CD14-positive monocyte (primary cell): Measurements from ENCODE around the gene UBD. TPM values are rescaled to one million over a fixed set of nuclear protein-coding genes. Genes with fewer than 3 reads are reported as not detected.

Experiments
- DNase-seq, 3 donors: peaks; one replicate each; pipeline ENCODE4 v3.0.0-alpha.2; 2011 to 2022
- H2AFZ ChIP-seq: 2 replicates; pipeline ENCODE4 v1.6.0; 2012; ENCODE audit warnings: mild to moderate bottlenecking, low read depth, low read length, inconsistent platforms; ENCODE audit not compliant: insufficient read depth, poor library complexity, severe bottlenecking
- H3K27ac ChIP-seq, 2 donors: 1 replicate in 1 of 2; 2 replicates in 1 of 2; pipeline ENCODE4 v1.5.1; 2012 to 2013; ENCODE audit warnings: low read length in 2 of 2, control low read depth in 1 of 2, inconsistent platforms in 1 of 2, low read depth in 1 of 2, mild to moderate bottlenecking in 1 of 2
- H3K27me3 ChIP-seq, 2 donors: one replicate each; pipeline versions ENCODE4 v1.6.0 to v1.6.1; 2011 to 2013; ENCODE audit warnings: low read length in 2 of 2; ENCODE audit not compliant: control insufficient read depth in 2 of 2, insufficient read depth in 2 of 2
- H3K36me3 ChIP-seq, 2 donors: replicated peaks in 1 of 2; 1 replicate in 1 of 2; 2 replicates in 1 of 2; pipeline versions ENCODE4 v1.5.1 to v1.6.1; 2012 to 2013; ENCODE audit warnings: low read length in 2 of 2, control low read depth in 1 of 2, inconsistent platforms in 1 of 2, mild to moderate bottlenecking in 1 of 2; ENCODE audit not compliant: insufficient read depth in 2 of 2, control insufficient read depth in 1 of 2
- H3K4me1 ChIP-seq, 2 donors: 1 replicate in 1 of 2; 2 replicates in 1 of 2; pipeline versions ENCODE4 v1.5.1 to v1.6.1; 2012 to 2013; ENCODE audit warnings: low read length in 2 of 2, control low read depth in 1 of 2, inconsistent platforms in 1 of 2, mild to moderate bottlenecking in 1 of 2, moderate library complexity in 1 of 2; ENCODE audit not compliant: insufficient read depth in 2 of 2, control insufficient read depth in 1 of 2
- H3K4me2 ChIP-seq: replicated peaks from 2 replicates; pipeline ENCODE3; 2012; ENCODE audit warnings: low read length, moderate library complexity, mild to moderate bottlenecking; ENCODE audit not compliant: poor library complexity, severe bottlenecking; ENCODE audit errors: extremely low read depth
- H3K4me3 ChIP-seq, 3 experiments: fragments of 200-600 bp in 1 of 3; sonication (generic) in 1 of 3; replicated peaks in 1 of 3; 1 replicate in 2 of 3; 2 replicates in 1 of 3; pipeline ENCODE4 v1.5.1; 2011 to 2013; ENCODE audit warnings: low read length in 3 of 3, mild to moderate bottlenecking in 3 of 3, control low read depth in 2 of 3, low read depth in 2 of 3, inconsistent platforms in 1 of 3, moderate library complexity in 1 of 3
- H3K79me2 ChIP-seq: 2 replicates; pipeline ENCODE4 v1.6.0; 2012; ENCODE audit warnings: mild to moderate bottlenecking, control low read depth, inconsistent platforms, low read length, moderate library complexity; ENCODE audit not compliant: insufficient read depth
- H3K9ac ChIP-seq: 2 replicates; pipeline ENCODE4 v1.6.0; 2017; ENCODE audit warnings: low read length, mild to moderate bottlenecking; ENCODE audit not compliant: insufficient read depth, poor library complexity, severe bottlenecking
- H3K9me3 ChIP-seq, 2 donors: replicated peaks in 1 of 2; 1 replicate in 1 of 2; 2 replicates in 1 of 2; pipeline versions ENCODE4 v1.5.1 to v1.6.1; 2012 to 2013; ENCODE audit warnings: low read length in 2 of 2, control low read depth in 1 of 2; ENCODE audit not compliant: control insufficient read depth in 1 of 2, insufficient read depth in 1 of 2
- H4K20me1 ChIP-seq: 2 replicates; pipeline ENCODE4 v1.6.0; 2012; ENCODE audit warnings: mild to moderate bottlenecking, low read length, control low read depth, moderate library complexity; ENCODE audit not compliant: insufficient read depth
- H3K27ac Mint-ChIP-seq, 7 donors: one replicate each; pipeline ENCODE4 v1.8.0; 2020; ENCODE audit warnings: mild to moderate bottlenecking in 7 of 7, mixed read lengths in 7 of 7, moderate library complexity in 6 of 7, inconsistent platforms in 2 of 7
- H3K27me3 Mint-ChIP-seq, 3 donors: one replicate each; pipeline ENCODE4 v1.8.0; 2021 to 2022; ENCODE audit warnings: low read depth in 3 of 3, mild to moderate bottlenecking in 3 of 3, mixed read lengths in 3 of 3, moderate library complexity in 3 of 3, inconsistent platforms in 1 of 3
- H3K36me3 Mint-ChIP-seq, 2 donors: one replicate each; pipeline ENCODE4 v1.8.0; 2020; ENCODE audit warnings: mixed read lengths in 2 of 2, inconsistent platforms in 1 of 2, mild to moderate bottlenecking in 1 of 2
- H3K4me1 Mint-ChIP-seq: one replicate; pipeline ENCODE4 v1.8.0; 2020; ENCODE audit warnings: mild to moderate bottlenecking, mixed read lengths
- H3K4me3 Mint-ChIP-seq, 2 donors: one replicate each; pipeline ENCODE4 v1.8.0; 2020; ENCODE audit warnings: mild to moderate bottlenecking in 2 of 2, mixed read lengths in 2 of 2, moderate library complexity in 1 of 2
- H3K9me3 Mint-ChIP-seq, 7 donors: one replicate each; pipeline ENCODE4 v1.8.0; 2020 to 2022; ENCODE audit warnings: mixed read lengths in 7 of 7, mild to moderate bottlenecking in 6 of 7, moderate library complexity in 6 of 7, inconsistent platforms in 2 of 7
- CTCF ChIP-seq: fragments of 200-600 bp; IDR thresholded peaks from one replicate; pipeline ENCODE4 v1.8.0; 2022; ENCODE audit warnings: antibody characterized with exemption, mild to moderate bottlenecking
- WGBS: methylation state at CpG from one replicate; pipeline ENCODE4 v1.1.5; 2013; ENCODE audit warnings: missing lambda C conversion rate; ENCODE audit not compliant: insufficient coverage; 5-methylcytosine and 5-hydroxymethylcytosine counted together
- intact Hi-C, 2 donors: fragments of 100-400 bp; cut with micrococcal nuclease; formaldehyde crosslinking; loops; one replicate each; pipeline versions ENCODE4 v1.15.0 to v1.15.1; 2023
- polyA plus RNA-seq, 3 donors: library from polyadenylated mRNA; depleted of rRNA in 1 of 3; unstranded in 2 of 3; stranded (reverse) in 1 of 3; fragments of 300-500 nt in 2 of 3; fragments of >200 nt in 1 of 3; fragmentation: Illumina TruSeq in 2 of 3; gene quantifications; 1 replicate in 2 of 3; 2 replicates in 1 of 3; pipeline ENCODE4 v1.2.3, GENCODE V29; 2012 to 2021

Gene UBD
- polyA plus RNA-seq, 3 donors: 0.15 TPM; not detected in 2

- Histone ChIP-seq H3K9me3 (no peaks in the 10 kb centered on the region), H3K27ac (no peak overlapping the region), H2AFZ (no peak overlapping the region), H4K20me1 (no peaks in the 10 kb centered on the region), H3K4me1 (no peaks in the 10 kb centered on the region), H3K36me3 (no peaks in the 10 kb centered on the region), H3K4me2 (no peak overlapping the region), H3K27me3 (no peaks in the 10 kb centered on the region), H3K9ac (no peak overlapping the region), H3K79me2 (no peaks in the 10 kb centered on the region), H3K4me3 (no peak overlapping the region)
- no peaks in the 10 kb centered on the region for H3K4me1 Mint-ChIP-seq
- WGBS: 100% methylated on average over 1 of the region's 4 CpGs
- TF ChIP-seq CTCF: no peak
- no peak overlapping the region for H3K4me3 Mint-ChIP-seq
- H3K27me3 Mint-ChIP-seq: peaks cover 1 to 12% (median 7%) of the 10 kb centered on the region in 3 donors
- intact Hi-C loops: no loop called here
- no peak for DNase-seq
- H3K9me3 Mint-ChIP-seq: peaks cover 0 to 2% (median 0%) of the 10 kb centered on the region in 7 donors
- H3K27ac Mint-ChIP-seq: no peak overlapping the region
- no peaks in the 10 kb centered on the region for H3K36me3 Mint-ChIP-seq
Measured at GRCh38 chr6:29510202-29510601, 49.3 kb downstream of the UBD start.

DNA sequence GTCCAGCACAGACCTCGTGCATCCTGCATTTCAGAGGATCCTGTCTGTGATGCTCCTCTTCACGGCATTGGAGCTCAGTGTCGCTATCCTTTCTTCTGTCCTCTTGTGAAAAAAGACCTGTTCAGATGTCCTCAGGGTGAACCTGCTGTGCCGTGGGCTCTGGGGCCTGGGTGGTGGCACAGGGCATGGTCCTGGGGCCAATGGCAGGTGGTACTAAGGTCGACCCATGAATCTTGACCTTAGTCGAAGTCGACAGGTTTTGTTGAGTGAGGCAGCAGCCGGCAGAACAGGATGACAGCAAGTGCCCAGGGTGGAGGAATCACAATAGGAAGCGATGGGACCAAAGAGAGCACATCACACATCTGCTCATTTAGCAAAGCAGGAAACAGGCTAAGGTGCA lies 49.8 kb downstream of the UBD start:
- Mint-ChIP-seq H3K36me3 (no peaks in the 10 kb centered on the region), H3K27me3 (peaks cover 1 to 14% (median 7%) of the 10 kb centered on the region in 3 donors), H3K27ac (no peak overlapping the region)

More for the DNA sequence above, 49.8 kb downstream of the UBD start:
- peaks cover 0 to 2% (median 0%) of the 10 kb centered on the region in 7 donors for H3K9me3 Mint-ChIP-seq
- H3K4me2 ChIP-seq: no peak overlapping the region
- WGBS: 89% methylated on average over 7 of the region's 9 CpGs
- H3K4me1 ChIP-seq: no peaks in the 10 kb centered on the region
- no peak overlapping the region for H3K4me3 Mint-ChIP-seq
- H3K79me2 ChIP-seq: no peaks in the 10 kb centered on the region
- H3K27me3 ChIP-seq: no peaks in the 10 kb centered on the region
- H2AFZ ChIP-seq: no peak overlapping the region
- no peaks in the 10 kb centered on the region for H3K4me1 Mint-ChIP-seq
- intact Hi-C loops: no loop called here
- no peak overlapping the region for H3K9ac ChIP-seq
- no peak overlapping the region for H3K27ac ChIP-seq
- no peaks in the 10 kb centered on the region for H3K9me3 ChIP-seq
- no peaks in the 10 kb centered on the region for H3K36me3 ChIP-seq
- H3K4me3 ChIP-seq: no peak overlapping the region
- TF ChIP-seq CTCF: no peak
- no peaks in the 10 kb centered on the region for H4K20me1 ChIP-seq
- no peak for DNase-seq
